Heart left ventricle (tissue), 16 donors: ENCODE data around the gene HYOU1. TPM values are rescaled to one million over a fixed set of nuclear protein-coding genes. Genes with fewer than 3 reads are reported as not detected.
A peak's percentile ranks its signal among the peaks of the same experiment; 100 is the strongest.

Experiments
- ATAC-seq, 4 donors: fragments of 200-7000 bp; cut with Tn5 transposase; one replicate each; pipeline ENCODE4 v1.9.1; 2020 to 2022; ENCODE audit warnings: moderate library complexity in 4 of 4, mild to moderate bottlenecking in 3 of 4, moderate number of reproducible peaks in 1 of 4
- DNase-seq, 5 donors: peaks; one replicate each; pipeline ENCODE4 v3.0.0-alpha.2; 2020
- H3K27ac ChIP-seq, 12 donors: fragments of 200-600 bp; sonication (generic) in 4 of 12; one replicate each; pipeline versions ENCODE4 v1.5.0 to v1.8.0; 2016 to 2022; ENCODE audit warnings: mild to moderate bottlenecking in 2 of 12
- H3K27me3 ChIP-seq, 9 donors: fragments of 200-600 bp; sonication (generic) in 2 of 9; one replicate each; pipeline versions ENCODE4 v1.5.1 to v1.8.0; 2016 to 2022; ENCODE audit warnings: mild to moderate bottlenecking in 3 of 9
- H3K36me3 ChIP-seq, 9 donors: fragments of 200-600 bp; sonication (generic) in 2 of 9; one replicate each; pipeline versions ENCODE4 v1.5.0 to v1.8.0; 2018 to 2022; ENCODE audit warnings: mild to moderate bottlenecking in 2 of 9
- H3K4me1 ChIP-seq, 12 donors: fragments of 200-600 bp; sonication (generic) in 4 of 12; one replicate each; pipeline versions ENCODE4 v1.5.0 to v1.8.0; 2016 to 2022; ENCODE audit warnings: mild to moderate bottlenecking in 3 of 12
- H3K4me3 ChIP-seq, 12 donors: fragments of 200-600 bp; sonication (generic) in 4 of 12; one replicate each; pipeline versions ENCODE4 v1.5.0 to v1.8.0; 2017 to 2022; ENCODE audit warnings: mild to moderate bottlenecking in 9 of 12, moderate library complexity in 4 of 12
- H3K9me3 ChIP-seq, 12 donors: fragments of 200-600 bp; sonication (generic) in 4 of 12; one replicate each; pipeline versions ENCODE4 v1.5.0 to v1.8.0; 2016 to 2022; ENCODE audit warnings: mild to moderate bottlenecking in 1 of 12
- POLR2A ChIP-seq, 2 donors: fragments of 450-650 bp; IDR thresholded peaks; one replicate each; pipeline ENCODE4 v1.6.1; 2017; ENCODE audit warnings: antibody characterized with exemption in 2 of 2, mild to moderate bottlenecking in 2 of 2, moderate library complexity in 2 of 2
- WGBS, 4 donors: extraction: QIAGEN DNeasy Blood & Tissue Kit in 2 of 4; methylation state at CpG; one replicate each; pipeline versions ENCODE4 v1.1.5 to v1.1.7; 2013 to 2018; 5-methylcytosine and 5-hydroxymethylcytosine counted together
- intact Hi-C, 10 donors: fragments of 100-400 bp; cut with DNase I; formaldehyde crosslinking; loops; one replicate each; pipeline versions ENCODE4 v1.11.1 to v1.14.2; 2022
- polyA plus RNA-seq, 2 donors: library from polyadenylated mRNA; stranded (reverse); fragments of 200-250 nt; gene quantifications; one replicate each; pipeline ENCODE4 v1.2.3, GENCODE V29; 2013
- total RNA-seq, 9 donors: library from RNA; depleted of rRNA in 2 of 9; stranded (reverse); fragments of >200 nt in 2 of 9; fragmentation: NEBNext Ultra II Directional in 3 of 9; extraction: Animal tissue kit (Norgen Biotek cat#: 25700) in 3 of 9; gene quantifications; one replicate each; pipeline versions ENCODE4 v1.1.0 to v1.2.4, GENCODE V29; 2016 to 2023
- TF ChIP-seq, protein P1 (sequence below), 12 donors: fragments of 200-600 bp; sonication (generic) in 4 of 12; IDR thresholded peaks; one replicate each; pipeline versions ENCODE4 v1.5.0 to v1.8.0; 2018 to 2022; ENCODE audit warnings: antibody characterized with exemption in 12 of 12, mild to moderate bottlenecking in 5 of 12
- donor health status: ischemic (EF 13 %, LVEDD 7.1; RV severe dilation, severe dysfunction).
- donor health status: healthy with polysubstance abuse.
- donor health status: DM: no; HTN: yes; CAD: no.
- donor health status: DM: no; HTN: no; CAD: no.
- donor health status: ischemic (EF 25% LVEDD 6.9; RV normal size, moderate dysfunction).
- donor health status: ischemic (EF 25% LVEDD 5.7; RV mildly dilated, moderate dysfunction).
- donor health status: healthy.
- donor health status: DM: yes; HTN: yes; CAD: no.
- donor health status: ischemic (EF 35%, LVEDD 5.7; RV mildly dilated, moderate dysfunction).
- donor health status: nonischemic (EF 11% LVEDD 7.7; RV severe dilation, severe dysfunction).
- donor health status: DM: yes; HTN: yes; CAD: no.
- donor health status: PGD.
- donor health status: ischemic (EF 29% LVEDD 5.4; RV normal size, mild dysfunction).
- donor health status: nonischemic (EF 23%, LVEDD 6.1; RV moderate dilation, normal function).

HYOU1 gene
- total and polyA plus RNA-seq, 11 donors, result 34.7 to 260 (median 68.6) TPM

DNA sequence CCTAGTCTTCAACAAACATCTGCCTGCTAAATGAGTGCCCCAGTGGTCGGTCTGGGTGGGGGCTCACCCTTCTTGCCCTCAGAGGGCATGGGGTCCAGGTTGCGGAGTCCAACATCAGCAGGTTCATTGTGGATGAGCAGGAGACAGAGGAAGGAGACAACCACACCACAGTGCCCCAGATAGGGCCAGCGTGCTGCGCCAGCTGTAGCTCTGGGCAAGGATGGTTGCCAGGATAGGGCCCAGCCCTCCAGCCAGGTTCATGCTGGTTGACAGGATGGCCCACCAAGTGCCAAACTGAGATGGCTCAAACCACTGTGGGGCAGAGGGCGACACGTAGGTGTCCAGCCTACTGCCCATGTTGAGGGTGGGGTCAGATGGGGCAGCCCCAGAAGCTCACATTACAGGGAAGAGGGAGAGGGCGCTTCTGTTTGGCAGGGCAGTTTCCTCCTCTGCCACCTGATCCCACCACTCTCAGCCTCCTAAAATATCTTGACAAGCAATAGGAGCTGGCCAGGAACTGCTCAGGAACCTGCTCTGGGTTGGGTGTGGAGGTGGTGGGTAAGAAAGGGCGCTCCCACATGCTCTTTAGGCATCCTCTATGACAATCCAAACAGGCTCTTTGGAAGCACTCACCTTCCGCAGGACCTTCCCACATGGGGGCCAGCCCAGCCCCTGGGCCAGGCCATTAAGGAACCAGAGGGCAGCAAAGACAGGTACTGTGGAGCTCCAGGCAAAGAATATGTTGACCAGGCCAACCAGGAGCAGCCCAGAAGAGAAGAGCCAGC, 29.3 kb downstream of the HYOU1 start:
- 96 to 100% (median 99%) methylated on average over 5 to 9 of the region's 9 CpGs for WGBS, 4 donors
- Histone ChIP-seq H3K27ac (no peak overlapping the region), H3K4me3 (no peak overlapping the region), H3K36me3 (peaks cover 0 to 39% (median 29%) of the 10 kb centered on the region in 9 donors), H3K4me1 (peaks cover 5 to 45% (median 21%) of the 10 kb centered on the region in 12 donors), H3K27me3 (no peaks in the 10 kb centered on the region), H3K9me3 (no peaks in the 10 kb centered on the region)
- intact Hi-C loops, result no loop called here
- ATAC-seq, result no peak
- DNase-seq, result no peak
- no peak for TF ChIP-seq POLR2A (IDR thresholded peaks at IDR 0.05)
- TF ChIP-seq, protein P1, sequence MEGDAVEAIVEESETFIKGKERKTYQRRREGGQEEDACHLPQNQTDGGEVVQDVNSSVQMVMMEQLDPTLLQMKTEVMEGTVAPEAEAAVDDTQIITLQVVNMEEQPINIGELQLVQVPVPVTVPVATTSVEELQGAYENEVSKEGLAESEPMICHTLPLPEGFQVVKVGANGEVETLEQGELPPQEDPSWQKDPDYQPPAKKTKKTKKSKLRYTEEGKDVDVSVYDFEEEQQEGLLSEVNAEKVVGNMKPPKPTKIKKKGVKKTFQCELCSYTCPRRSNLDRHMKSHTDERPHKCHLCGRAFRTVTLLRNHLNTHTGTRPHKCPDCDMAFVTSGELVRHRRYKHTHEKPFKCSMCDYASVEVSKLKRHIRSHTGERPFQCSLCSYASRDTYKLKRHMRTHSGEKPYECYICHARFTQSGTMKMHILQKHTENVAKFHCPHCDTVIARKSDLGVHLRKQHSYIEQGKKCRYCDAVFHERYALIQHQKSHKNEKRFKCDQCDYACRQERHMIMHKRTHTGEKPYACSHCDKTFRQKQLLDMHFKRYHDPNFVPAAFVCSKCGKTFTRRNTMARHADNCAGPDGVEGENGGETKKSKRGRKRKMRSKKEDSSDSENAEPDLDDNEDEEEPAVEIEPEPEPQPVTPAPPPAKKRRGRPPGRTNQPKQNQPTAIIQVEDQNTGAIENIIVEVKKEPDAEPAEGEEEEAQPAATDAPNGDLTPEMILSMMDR (IDR thresholded peaks at IDR 0.05), result no peak

DNA sequence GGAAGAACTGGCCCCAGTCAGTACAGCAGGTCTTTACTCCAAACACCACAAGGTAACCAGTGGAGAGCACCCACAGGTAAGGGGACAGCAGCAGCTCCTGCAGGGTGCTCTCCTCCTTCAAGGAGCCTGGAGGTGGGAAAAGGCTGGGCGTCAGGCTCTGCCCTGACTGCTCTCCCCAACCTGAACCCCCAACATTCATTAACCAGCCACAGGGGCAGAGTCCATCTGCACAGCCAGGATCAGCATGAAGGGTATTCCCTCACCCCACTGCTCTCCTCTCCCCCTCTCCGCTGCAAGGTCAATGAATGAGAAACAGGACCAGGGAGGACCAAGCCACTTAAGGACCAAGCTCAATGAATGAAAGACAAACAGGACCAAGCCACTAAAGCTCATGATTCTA, 30.0 kb downstream of the HYOU1 start:
- DNase-seq (no peak), ATAC-seq (no peak)
- no peak for TF ChIP-seq POLR2A (IDR thresholded peaks at IDR 0.05)
- TF ChIP-seq, protein P1 (IDR thresholded peaks at IDR 0.05), result no peak
- intact Hi-C loops, result no loop called here
- H3K36me3 ChIP-seq, result peaks cover 0 to 46% (median 36%) of the 10 kb centered on the region in 9 donors
- peaks cover 5 to 45% (median 21%) of the 10 kb centered on the region in 12 donors for H3K4me1 ChIP-seq
- 92 to 98% (median 97%) methylated on average over 2 of the region's 2 CpGs for WGBS, 4 donors
- H3K4me3 ChIP-seq, result no peak overlapping the region
- H3K9me3 ChIP-seq, result no peaks in the 10 kb centered on the region
- H3K27me3 ChIP-seq, result no peaks in the 10 kb centered on the region
- H3K27ac ChIP-seq, result no peak overlapping the region

DNA sequence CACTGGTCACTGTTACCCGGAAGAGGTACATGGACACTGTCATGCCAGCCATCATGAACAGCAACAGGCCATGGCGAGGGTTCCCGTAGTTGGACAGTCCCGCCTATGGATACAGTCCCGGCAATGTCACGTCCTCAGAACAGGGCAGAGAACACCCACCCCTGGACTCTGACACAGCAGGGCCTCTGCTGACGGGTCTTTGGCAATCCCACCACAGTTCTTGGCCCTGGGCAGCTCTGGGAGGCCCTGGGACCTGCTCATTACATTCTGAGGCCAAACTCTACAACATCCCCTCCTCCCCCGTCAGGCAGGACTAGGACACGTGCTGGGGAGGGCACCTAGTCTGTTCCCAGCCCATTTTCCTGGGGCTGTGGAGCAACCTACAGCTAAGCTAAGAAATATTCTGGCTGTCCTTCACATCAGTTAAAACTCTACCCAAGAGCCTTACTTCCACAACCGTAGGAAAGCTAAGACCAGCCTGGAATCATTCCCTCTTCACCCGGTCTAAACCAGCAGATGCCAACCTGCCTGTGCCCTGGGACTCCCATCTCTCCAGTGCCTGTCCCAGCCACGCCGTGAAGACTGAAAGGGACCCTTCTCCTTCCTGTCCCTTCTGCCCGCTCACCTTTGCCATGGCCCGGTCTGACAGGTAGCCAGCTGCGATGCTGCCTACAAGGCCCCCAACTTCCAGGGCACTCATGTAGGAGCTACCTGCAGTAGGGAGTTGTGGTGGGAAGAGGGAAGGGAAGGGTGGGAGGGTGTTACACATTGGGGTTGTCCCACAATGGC, 30.8 kb downstream of the HYOU1 start:
- peak overlapping the region in 1 of 12 donors; percentile 54 for H3K27ac ChIP-seq
- ATAC-seq (no peak), DNase-seq (no peak)
- H3K27me3 ChIP-seq, result no peaks in the 10 kb centered on the region
- WGBS, 4 donors, result 90 to 98% (median 91%) methylated on average over 16 of the region's 16 CpGs
- intact Hi-C loops, result no loop called here
- H3K4me1 ChIP-seq, result peaks cover 5 to 50% (median 24%) of the 10 kb centered on the region in 12 donors
- no peak overlapping the region for H3K4me3 ChIP-seq
- H3K36me3 ChIP-seq, result peaks cover 0 to 54% (median 43%) of the 10 kb centered on the region in 9 donors
- no peaks in the 10 kb centered on the region for H3K9me3 ChIP-seq
- TF ChIP-seq POLR2A (IDR thresholded peaks at IDR 0.05), result no peak
- TF ChIP-seq, protein P1 (IDR thresholded peaks at IDR 0.05), result no peak

DNA sequence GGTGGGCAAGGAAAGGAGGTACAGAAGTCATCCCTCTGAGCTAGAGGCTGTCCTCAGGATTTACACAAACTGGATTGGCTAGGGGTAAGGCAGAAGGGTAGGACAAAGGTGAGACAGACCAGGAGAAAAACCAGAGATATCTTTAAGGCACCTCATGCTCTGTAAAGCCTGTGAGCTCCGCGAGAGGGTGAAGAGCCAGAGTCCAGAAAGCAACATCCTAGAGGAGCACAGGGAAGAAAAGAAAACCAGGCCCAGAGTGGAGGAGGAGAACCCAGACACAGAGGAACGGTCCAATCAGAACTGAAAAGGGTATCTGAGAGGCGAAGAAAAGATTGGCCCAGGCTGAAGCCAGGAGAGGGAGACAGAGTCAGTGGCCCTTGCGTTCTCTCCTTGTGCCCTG, 31.5 kb downstream of the HYOU1 start:
- H3K27me3 ChIP-seq, result no peaks in the 10 kb centered on the region
- no peak for TF ChIP-seq POLR2A (IDR thresholded peaks at IDR 0.05)
- TF ChIP-seq, protein P1 (IDR thresholded peaks at IDR 0.05), result no peak
- intact Hi-C loops, result no loop called here
- 85 to 93% (median 87%) methylated on average over 5 of the region's 5 CpGs for WGBS, 4 donors
- no peak for ATAC-seq
- H3K36me3 ChIP-seq, result peaks cover 0 to 60% (median 49%) of the 10 kb centered on the region in 9 donors
- no peaks in the 10 kb centered on the region for H3K9me3 ChIP-seq
- no peak for DNase-seq
- peaks cover 5 to 53% (median 23%) of the 10 kb centered on the region in 12 donors for H3K4me1 ChIP-seq
- H3K4me3 ChIP-seq, result no peak overlapping the region
- H3K27ac ChIP-seq, result peak overlapping the region in 9 of 12 donors; percentile 9 to 71 (median 54)
